Left lung (tissue), 10 donors: ENCODE data around the gene KCNAB1. TPM values are rescaled to one million over a fixed set of nuclear protein-coding genes. Genes with fewer than 3 reads are reported as not detected.

Experiments
- ATAC-seq: fragments of 200-7000 bp; cut with Tn5 transposase; one replicate; pipeline ENCODE4 v1.9.1; 2020; ENCODE audit warnings: moderate library complexity
- DNase-seq, 4 donors: peaks; one replicate each; pipeline ENCODE4 v3.0.0-alpha.2; 2013 to 2020
- H3K27ac ChIP-seq, 2 donors: fragments of 200-600 bp; sonication (generic) in 1 of 2; one replicate each; pipeline versions ENCODE4 v1.5.0 to v1.8.0; 2020 to 2021
- H3K27me3 ChIP-seq, 2 donors: fragments of 200-600 bp; sonication (generic) in 1 of 2; one replicate each; pipeline versions ENCODE4 v1.5.0 to v1.8.0; 2020 to 2021
- H3K36me3 ChIP-seq, 2 donors: fragments of 200-600 bp; sonication (generic) in 1 of 2; one replicate each; pipeline versions ENCODE4 v1.5.0 to v1.8.0; 2020 to 2021
- H3K4me1 ChIP-seq, 2 donors: fragments of 200-600 bp; one replicate each; pipeline ENCODE4 v1.8.0; 2021
- H3K4me3 ChIP-seq, 2 donors: fragments of 200-600 bp; sonication (generic) in 1 of 2; one replicate each; pipeline versions ENCODE4 v1.5.0 to v1.8.0; 2020 to 2021; ENCODE audit warnings: mild to moderate bottlenecking in 1 of 2
- H3K9me3 ChIP-seq, 2 donors: fragments of 200-600 bp; sonication (generic) in 1 of 2; one replicate each; pipeline versions ENCODE4 v1.5.0 to v1.8.0; 2020 to 2021
- CTCF ChIP-seq, 2 donors: fragments of 200-600 bp; sonication (generic) in 1 of 2; IDR thresholded peaks; one replicate each; pipeline versions ENCODE4 v1.5.0 to v1.8.0; 2021; ENCODE audit warnings: antibody characterized with exemption in 2 of 2
- intact Hi-C, 2 donors: fragments of 100-400 bp; cut with DNase I; formaldehyde crosslinking; loops; one replicate each; pipeline versions ENCODE4 v1.11.2 to v1.14.2; 2022
- polyA plus RNA-seq, 6 donors: library from polyadenylated mRNA; unstranded; fragments of 120-200 nt; gene quantifications; one replicate each; pipeline ENCODE4 v1.2.1, GENCODE V29; 2013; ENCODE audit not compliant: insufficient read length in 6 of 6
- total RNA-seq, 2 donors: library from RNA; stranded (reverse); fragmentation: NEBNext Ultra II Directional; extraction: Animal tissue kit (Norgen Biotek cat#: 25700); gene quantifications; one replicate each; pipeline ENCODE4 v1.2.1, GENCODE V29; 2021
- donor health status: DM: no; HTN: yes; CAD: no.
- donor health status: DM: no; HTN: no; CAD: no.

The KCNAB1 gene
- total and polyA plus RNA-seq, 8 donors = 0.58 to 1.7 (median 1.5) TPM

GRCh38 chr3:156577736-156578135 is 457.4 kb downstream of the KCNAB1 start:
- no peaks in the 10 kb centered on the region for H3K36me3 ChIP-seq
- no peaks in the 10 kb centered on the region for H3K9me3 ChIP-seq
- no peak for TF ChIP-seq CTCF (IDR thresholded peaks at IDR 0.05)
- intact Hi-C loops = no loop called here
- H3K27ac ChIP-seq = no peak overlapping the region
- peaks cover 0 to 26% of the 10 kb centered on the region in 2 donors for H3K4me1 ChIP-seq
- H3K4me3 ChIP-seq = no peak overlapping the region
- no peaks in the 10 kb centered on the region for H3K27me3 ChIP-seq
- DNase-seq (no peak), ATAC-seq (peak; percentile 53)

GRCh38 chr3:156579427-156579851 is 459.1 kb downstream of the KCNAB1 start:
- Histone ChIP-seq H3K27ac (no peak overlapping the region), H3K9me3 (no peaks in the 10 kb centered on the region), H3K27me3 (no peaks in the 10 kb centered on the region), H3K36me3 (no peaks in the 10 kb centered on the region), H3K4me3 (no peak overlapping the region), H3K4me1 (peaks cover 0 to 26% of the 10 kb centered on the region in 2 donors)
- TF ChIP-seq CTCF (IDR thresholded peaks at IDR 0.05) = no peak
- intact Hi-C loops = no loop called here
- DNase-seq (no peak), ATAC-seq (peak; percentile 56)

- Histone ChIP-seq H3K27me3 (no peaks in the 10 kb centered on the region), H3K4me3 (no peak overlapping the region), H3K27ac (no peak overlapping the region), H3K9me3 (no peaks in the 10 kb centered on the region), H3K4me1 (peaks cover 0 to 26% of the 10 kb centered on the region in 2 donors), H3K36me3 (no peaks in the 10 kb centered on the region)
- TF ChIP-seq CTCF (IDR thresholded peaks at IDR 0.05) = no peak
- intact Hi-C loops = no loop called here
- no peak for ATAC-seq
- DNase-seq = no peak
Observed at GRCh38 chr3:156581033-156581432, 460.7 kb downstream of the KCNAB1 start.

GRCh38 chr3:156581954-156582353 is 461.6 kb downstream of the KCNAB1 start:
- no peak for TF ChIP-seq CTCF (IDR thresholded peaks at IDR 0.05)
- Histone ChIP-seq H3K9me3 (no peaks in the 10 kb centered on the region), H3K27me3 (no peaks in the 10 kb centered on the region), H3K4me3 (no peak overlapping the region), H3K4me1 (peaks cover 0 to 29% of the 10 kb centered on the region in 2 donors), H3K27ac (no peak overlapping the region), H3K36me3 (no peaks in the 10 kb centered on the region)
- intact Hi-C loops = no loop called here
- DNase-seq (no peak), ATAC-seq (no peak)

GRCh38 chr3:156582532-156583183 is 462.3 kb downstream of the KCNAB1 start:
- H3K36me3 ChIP-seq = no peaks in the 10 kb centered on the region
- H3K4me1 ChIP-seq = peaks cover 0 to 28% of the 10 kb centered on the region in 2 donors
- DNase-seq = no peak
- H3K27ac ChIP-seq = no peak overlapping the region
- ATAC-seq = no peak
- intact Hi-C loops = no loop called here
- H3K9me3 ChIP-seq = no peaks in the 10 kb centered on the region
- H3K27me3 ChIP-seq = no peaks in the 10 kb centered on the region
- no peak for TF ChIP-seq CTCF (IDR thresholded peaks at IDR 0.05)
- no peak overlapping the region for H3K4me3 ChIP-seq
